HuH-7.5 (cell line): ENCODE results near the gene TRPV3.
"Not testable (repeated sequence)": the region's sequence is repeated elsewhere in the genome, so short reads cannot be mapped to it uniquely, and the experiment has no call there.

Experiments used
- DNase-seq: peaks from one replicate; pipeline ENCODE4 v3.0.0; 2011; ENCODE audit warnings: low spot score

TRPV3 gene

GRCh38 chr17:3573246-3574100 is 15.9 kb upstream of the TRPV3 start:
- DNase-seq: no peak

DNA sequence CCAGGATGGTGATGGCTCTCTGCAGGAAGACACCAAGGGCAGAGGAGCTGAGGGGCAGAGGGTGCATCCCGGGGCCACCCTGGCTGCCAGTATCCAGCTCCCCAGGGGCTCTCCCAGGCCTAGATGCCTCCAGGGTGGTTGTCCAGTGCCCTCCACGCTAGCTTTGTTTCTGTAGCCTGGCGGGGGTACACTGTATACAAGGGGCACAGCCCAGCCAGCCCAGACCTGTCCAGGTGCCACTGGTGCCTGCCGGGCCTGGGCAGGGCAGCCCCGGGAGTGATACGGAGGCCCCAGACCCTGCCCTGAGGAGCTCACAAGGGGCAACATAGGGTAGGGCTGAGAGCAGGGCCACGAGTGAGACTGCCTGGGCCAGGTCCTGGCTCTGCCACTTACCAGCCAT is 14.6 kb upstream of the TRPV3 start:
- DNase-seq: no peak

- no peak for DNase-seq
These were observed 13.7 kb upstream of the TRPV3 start for GRCh38 chr17:3571043-3571900.

DNA sequence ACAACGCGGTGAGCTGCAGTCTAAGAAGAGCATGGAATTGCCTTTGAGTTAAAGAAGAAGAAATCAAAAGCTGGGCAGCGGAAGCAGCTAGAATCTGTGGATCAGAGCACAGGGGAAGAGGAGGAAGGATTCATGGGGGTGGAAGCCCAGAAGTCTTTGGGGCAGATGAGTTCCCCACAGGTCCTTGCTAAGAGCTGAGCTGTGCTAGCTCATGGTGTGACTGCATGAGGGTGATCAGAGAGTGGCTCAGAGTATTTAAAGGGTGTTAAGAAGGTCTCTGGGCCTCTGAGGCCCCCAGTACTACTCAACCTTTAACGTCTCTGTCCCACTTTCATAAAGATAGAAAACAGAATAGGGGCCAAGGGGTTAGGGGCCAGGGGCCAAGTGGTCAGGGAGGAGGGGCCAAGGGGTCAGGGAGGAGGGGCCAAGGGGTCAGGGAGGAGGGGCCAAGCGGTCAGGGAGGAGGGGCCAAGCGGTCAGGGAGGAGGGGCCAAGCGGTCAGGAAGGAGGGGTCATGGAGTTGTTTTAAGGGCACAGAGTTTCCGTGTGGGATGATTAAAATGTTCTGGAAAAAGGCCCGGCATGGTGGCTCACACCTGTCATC is 12.0 kb upstream of the TRPV3 start:
- no peak for DNase-seq

DNA sequence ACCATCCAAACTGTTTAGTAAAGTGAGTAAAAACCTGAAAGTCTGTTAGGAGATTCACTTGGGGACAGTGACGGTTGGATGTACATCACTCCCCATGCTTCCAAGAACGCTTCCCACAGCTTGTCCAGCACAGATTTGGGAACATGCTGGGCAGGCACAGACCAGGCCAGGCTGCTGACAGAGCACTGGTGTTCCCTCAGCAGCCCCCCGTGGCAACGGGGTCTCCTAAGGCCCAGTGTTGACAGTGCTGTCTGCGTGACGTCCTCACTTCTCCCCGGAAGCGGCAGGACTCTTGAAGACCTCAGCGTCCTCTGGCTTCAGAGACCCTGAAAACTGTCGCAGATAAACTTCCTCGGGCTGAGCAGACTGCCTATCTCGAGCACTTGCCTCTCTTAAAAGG is 8.9 kb upstream of the TRPV3 start:
- DNase-seq: no peak

DNA sequence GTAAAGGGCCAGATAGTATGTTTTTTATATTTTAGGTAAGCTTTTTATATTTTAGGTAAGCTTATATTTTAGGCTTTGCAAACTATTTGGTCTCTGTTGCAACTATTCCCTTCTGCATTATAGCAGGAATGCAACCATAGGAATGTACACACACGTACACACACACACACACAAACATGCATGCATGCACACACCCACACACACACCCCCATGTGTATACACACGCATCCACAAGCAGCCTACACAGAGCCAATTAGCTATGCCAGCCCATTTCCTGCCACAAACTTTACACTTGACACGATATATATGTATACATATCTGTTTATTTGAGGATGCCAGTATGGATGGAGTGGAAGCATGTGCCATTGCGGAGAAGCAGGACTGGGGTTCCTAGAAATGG is 7.5 kb upstream of the TRPV3 start:
- no peak for DNase-seq

GRCh38 chr17:3564241-3564640 is 6.6 kb upstream of the TRPV3 start:
- not testable (repeated sequence) for DNase-seq

DNA sequence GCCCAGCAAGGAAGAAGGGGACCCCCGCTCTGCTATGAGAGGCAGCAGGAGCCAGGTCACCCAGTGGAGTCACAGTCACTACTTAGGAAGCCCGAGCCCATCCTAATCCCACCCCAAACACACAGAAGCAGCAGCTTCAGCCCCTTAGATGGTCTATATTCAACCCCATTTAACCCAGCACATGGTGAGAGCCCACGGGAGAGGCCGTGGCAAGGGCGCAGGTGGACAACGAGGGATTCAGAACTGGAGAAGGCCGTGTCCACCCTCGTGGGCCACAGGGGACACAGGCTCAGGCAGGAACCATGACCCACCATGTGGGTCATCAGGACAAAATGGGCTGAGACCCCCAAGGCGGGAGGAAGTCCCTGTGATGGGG is 1.6 kb upstream of the TRPV3 start:
- DNase-seq: no peak

DNA sequence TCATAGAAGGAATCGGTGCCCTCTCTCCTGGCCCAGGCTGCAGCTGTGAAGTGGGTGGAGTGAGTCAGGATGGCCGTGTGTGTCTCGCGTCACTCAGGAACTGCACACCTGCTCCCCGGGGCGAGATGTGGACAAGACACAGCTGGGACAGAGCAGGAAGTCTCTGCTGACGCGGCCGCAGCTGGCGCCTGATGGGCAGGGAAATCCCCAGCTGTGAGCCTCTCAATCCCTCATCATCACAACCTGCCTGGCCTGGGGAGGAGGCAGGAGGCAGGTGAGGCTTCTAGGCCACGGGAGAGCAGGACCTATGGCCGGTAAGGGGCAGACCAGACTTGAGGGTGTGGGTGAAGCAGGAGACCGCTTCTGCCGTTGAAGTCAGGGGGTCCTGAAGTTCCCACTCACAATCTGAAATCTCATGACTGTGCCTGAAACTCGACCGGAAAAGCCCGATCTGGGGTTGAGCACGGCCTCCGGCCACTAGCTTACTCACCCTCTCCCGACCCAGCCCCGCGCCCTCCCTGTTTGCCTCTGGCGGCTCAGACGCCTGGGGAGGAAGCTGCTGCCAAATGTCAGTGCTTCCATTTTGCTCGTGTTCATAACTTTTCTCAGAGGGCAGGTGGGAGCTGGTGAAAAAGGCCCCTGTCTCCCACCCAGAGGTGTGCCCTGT is 1.1 kb upstream of the TRPV3 start:
- no peak for DNase-seq

- no peak for DNase-seq
These were observed 470 bp downstream of the TRPV3 start for GRCh38 chr17:3556916-3557767.

DNA sequence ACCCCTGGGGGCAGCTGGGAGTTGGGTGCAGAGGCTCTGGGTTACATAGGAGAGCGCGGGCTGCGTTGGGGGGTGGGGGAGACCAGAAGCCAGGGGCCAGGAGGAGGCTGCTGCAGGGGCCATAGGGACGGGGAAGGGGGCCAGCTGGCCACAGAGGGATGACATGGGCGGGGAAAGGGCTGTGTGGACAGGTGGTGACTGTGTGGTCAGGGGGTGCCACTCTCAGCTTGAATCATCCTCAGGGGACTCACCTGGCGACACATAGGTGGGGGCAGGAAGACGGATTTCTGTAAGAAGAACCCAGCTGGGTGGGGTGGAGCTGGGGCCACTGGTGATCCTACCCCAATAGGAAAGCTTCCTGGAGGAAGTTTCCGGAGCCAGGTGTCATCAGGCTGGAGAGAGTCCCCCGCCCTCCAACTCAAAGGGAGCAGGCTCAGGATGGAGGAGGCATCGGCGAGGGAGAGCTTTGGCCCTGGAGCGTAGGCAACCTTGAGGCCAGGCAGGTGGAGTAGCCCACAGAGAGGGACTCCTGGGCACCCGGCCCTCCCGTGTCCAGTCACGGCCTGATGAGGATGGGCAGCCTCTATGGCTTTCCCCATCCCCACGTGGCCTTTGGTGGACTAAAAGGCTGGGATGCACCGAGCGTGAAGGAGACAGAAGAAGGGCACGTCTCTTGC is 1.2 kb downstream of the TRPV3 start:
- no peak for DNase-seq

DNA sequence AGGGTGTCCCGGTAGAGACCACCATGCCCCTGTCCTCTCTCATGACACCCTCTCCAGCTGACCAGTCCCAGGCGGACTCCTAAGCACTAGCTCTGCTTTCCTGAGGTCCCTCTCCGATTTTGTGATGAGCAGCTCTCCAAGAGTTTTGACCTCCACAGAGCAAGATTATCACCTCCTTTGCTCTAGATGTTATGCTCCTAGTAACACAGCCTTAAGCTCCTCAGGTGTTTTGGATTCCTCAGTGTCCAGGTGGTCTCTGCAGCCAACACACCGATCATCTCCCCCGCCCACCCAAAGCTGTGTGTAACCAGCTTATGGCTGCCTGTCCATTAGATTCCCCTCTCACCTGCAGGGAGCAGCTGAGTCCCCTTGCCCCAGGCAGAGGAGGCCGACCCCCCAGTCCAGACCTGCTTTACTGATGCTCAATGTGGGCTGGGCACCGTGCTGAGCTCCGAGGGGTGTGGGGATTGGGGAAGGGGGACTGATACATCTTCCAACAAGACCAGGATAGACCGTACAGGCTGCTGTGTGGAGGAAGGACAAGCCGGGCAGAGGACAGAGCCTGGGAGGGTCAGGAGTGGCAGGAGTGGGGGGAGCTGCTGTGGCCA is 2.3 kb downstream of the TRPV3 start:
- no peak for DNase-seq

DNA sequence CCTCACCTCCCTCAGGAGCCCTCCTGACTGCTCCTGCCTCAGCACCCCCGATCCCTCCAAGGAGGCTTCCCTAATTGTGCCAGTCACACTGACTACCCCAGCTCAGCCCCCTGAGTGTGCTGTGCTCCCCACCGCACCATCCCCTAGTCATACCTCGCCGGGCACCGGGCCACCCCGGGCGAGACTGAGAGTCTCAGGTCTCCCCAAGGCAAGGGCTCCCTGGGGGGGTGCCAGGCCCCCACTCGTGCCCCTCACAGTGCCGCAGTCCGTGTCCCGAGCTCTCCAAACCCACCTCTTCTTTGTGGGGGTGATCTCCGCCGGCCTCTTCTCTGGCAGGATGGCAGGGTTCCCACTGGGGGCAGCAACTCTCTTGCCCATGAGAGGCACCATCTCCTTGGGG is 3.2 kb downstream of the TRPV3 start:
- no peak for DNase-seq

GRCh38 chr17:3553419-3554401 is 3.9 kb downstream of the TRPV3 start:
- DNase-seq: no peak

- no peak for DNase-seq
These were observed 4.7 kb downstream of the TRPV3 start for GRCh38 chr17:3552916-3553315.

DNA sequence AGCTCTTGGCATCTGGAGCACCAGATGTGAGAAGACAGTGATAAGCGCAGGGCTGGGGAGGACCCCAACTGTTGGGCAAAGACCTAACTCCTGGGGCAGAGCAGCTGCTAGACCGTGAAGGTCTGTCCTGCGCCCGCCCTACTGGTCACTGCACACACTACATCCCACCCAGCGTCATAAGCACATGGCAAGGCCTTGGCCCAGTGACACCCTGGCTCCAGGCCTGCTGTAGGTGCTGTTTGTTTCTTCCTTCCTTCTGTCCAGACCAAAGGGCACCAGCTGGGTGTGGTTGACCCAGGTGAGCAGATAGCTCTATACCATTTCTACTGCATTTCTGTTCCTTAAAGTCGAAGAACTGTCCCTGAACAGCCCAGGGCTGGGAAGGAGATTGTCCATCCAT is 6.4 kb downstream of the TRPV3 start:
- no peak for DNase-seq

DNA sequence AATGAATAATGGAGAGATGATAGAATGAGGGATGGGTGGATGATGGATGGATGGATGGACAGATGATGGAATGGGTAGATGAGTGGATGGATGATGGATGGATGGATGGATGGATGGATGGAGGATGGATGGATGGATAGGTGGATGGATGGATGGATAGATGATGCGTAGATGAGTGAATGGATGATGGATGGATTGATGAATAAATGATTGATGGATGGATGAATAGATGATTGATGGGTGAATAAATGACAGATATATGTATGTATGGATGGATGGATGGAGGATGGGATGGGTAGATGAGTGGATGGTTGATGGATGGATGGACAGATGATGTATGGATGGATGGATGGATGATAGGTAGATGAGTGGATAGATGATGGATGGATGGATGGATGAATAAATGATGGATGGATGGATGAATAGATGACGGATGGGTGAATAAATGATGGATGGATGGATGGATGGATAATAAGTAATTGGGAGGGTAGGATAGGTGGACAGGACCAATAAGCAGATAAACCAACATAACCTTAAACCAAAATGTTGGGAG is 7.9 kb downstream of the TRPV3 start:
- DNase-seq: no peak

GRCh38 chr17:3547628-3548027 is 10.0 kb downstream of the TRPV3 start:
- DNase-seq: no peak

- DNase-seq: no peak
These were observed 10.6 kb downstream of the TRPV3 start for GRCh38 chr17:3546997-3547396.
